ENCODE measurements around the gene HTR4.

DNA sequence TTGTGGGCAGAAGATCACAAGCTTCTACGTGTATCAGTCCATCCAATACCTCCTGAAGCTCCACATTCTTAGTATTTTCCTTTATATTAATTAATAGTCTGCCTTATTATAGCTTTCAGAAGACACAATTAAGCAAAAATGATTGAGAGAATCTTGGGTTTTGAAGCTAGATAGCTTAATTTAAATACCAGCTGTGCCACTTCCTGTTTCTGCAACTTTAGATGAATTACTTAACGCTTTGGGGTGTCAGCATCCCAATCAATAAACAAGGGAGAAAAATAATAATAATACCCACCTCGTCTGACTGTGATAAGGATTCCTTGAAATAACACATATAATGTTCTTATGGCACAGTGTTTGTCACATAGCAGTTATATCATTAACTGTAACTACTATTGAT, 44.7 kb upstream of the HTR4 start:
- TF ChIP-seq, protein P1, sequence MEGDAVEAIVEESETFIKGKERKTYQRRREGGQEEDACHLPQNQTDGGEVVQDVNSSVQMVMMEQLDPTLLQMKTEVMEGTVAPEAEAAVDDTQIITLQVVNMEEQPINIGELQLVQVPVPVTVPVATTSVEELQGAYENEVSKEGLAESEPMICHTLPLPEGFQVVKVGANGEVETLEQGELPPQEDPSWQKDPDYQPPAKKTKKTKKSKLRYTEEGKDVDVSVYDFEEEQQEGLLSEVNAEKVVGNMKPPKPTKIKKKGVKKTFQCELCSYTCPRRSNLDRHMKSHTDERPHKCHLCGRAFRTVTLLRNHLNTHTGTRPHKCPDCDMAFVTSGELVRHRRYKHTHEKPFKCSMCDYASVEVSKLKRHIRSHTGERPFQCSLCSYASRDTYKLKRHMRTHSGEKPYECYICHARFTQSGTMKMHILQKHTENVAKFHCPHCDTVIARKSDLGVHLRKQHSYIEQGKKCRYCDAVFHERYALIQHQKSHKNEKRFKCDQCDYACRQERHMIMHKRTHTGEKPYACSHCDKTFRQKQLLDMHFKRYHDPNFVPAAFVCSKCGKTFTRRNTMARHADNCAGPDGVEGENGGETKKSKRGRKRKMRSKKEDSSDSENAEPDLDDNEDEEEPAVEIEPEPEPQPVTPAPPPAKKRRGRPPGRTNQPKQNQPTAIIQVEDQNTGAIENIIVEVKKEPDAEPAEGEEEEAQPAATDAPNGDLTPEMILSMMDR (IDR thresholded peaks at IDR 0.05), result no peak
- TF ChIP-seq POLR2AphosphoS5 (IDR thresholded peaks at IDR 0.05), result no peak
- no peak for TF ChIP-seq POLR2A (IDR thresholded peaks at IDR 0.05)
- no peak for TF ChIP-seq EP300 (IDR thresholded peaks at IDR 0.05)
